Sigmoid colon (tissue), 7 donors: ENCODE results near the gene MBOAT7. TPM values are rescaled to one million over a fixed set of nuclear protein-coding genes. Genes with fewer than 3 reads are reported as not detected.
A peak's percentile ranks its signal among the peaks of the same experiment; 100 is the strongest.

Experiments
- DNase-seq: peaks from one replicate; pipeline ENCODE4 v3.0.0-alpha.2; 2019
- H3K27ac ChIP-seq, 4 donors: fragments of 200-600 bp; sonication (generic); one replicate each; pipeline ENCODE4 v1.5.1; 2016 to 2019; ENCODE audit warnings: mild to moderate bottlenecking in 1 of 4
- H3K27me3 ChIP-seq, 3 donors: fragments of 200-600 bp; sonication (generic); one replicate each; pipeline ENCODE4 v1.5.1; 2019; ENCODE audit warnings: mild to moderate bottlenecking in 1 of 3
- H3K36me3 ChIP-seq, 4 donors: fragments of 200-600 bp; sonication (generic); one replicate each; pipeline ENCODE4 v1.5.1; 2016 to 2019
- H3K4me1 ChIP-seq, 4 donors: fragments of 200-600 bp; sonication (generic); one replicate each; pipeline ENCODE4 v1.5.1; 2017 to 2019
- H3K4me3 ChIP-seq, 4 donors: fragments of 200-600 bp; sonication (generic); one replicate each; pipeline ENCODE4 v1.5.1; 2017 to 2019; ENCODE audit warnings: mild to moderate bottlenecking in 2 of 4, moderate library complexity in 1 of 4
- H3K9me3 ChIP-seq, 4 donors: fragments of 200-600 bp in 3 of 4; sonication (generic) in 3 of 4; one replicate each; pipeline versions ENCODE4 v1.5.1 to v1.6.1; 2013 to 2019
- EP300 ChIP-seq, 4 donors: sonication (generic); formaldehyde crosslinking; IDR thresholded peaks; one replicate each; pipeline ENCODE4 v1.6.1; 2017; ENCODE audit warnings: antibody characterized with exemption in 4 of 4
- POLR2A ChIP-seq, 2 donors: fragments of 450-650 bp; IDR thresholded peaks; one replicate each; pipeline ENCODE4 v1.6.1; 2016; ENCODE audit warnings: antibody characterized with exemption in 2 of 2, mild to moderate bottlenecking in 2 of 2, moderate library complexity in 2 of 2
- POLR2AphosphoS5 ChIP-seq, 4 donors: sonication (generic); formaldehyde crosslinking; IDR thresholded peaks; one replicate each; pipeline ENCODE4 v1.6.1; 2017; ENCODE audit warnings: antibody characterized with exemption in 4 of 4
- WGBS, 2 donors: extraction: QIAGEN DNeasy Blood & Tissue Kit; methylation state at CpG; one replicate each; pipeline ENCODE4 v1.1.7; 2013; 5-methylcytosine and 5-hydroxymethylcytosine counted together
- intact Hi-C: fragments of 100-400 bp; cut with DNase I; formaldehyde crosslinking; loops from one replicate; pipeline ENCODE4 v1.15.1; 2023
- polyA plus RNA-seq, 3 donors: library from polyadenylated mRNA; stranded (reverse); fragments of 200-250 nt; gene quantifications; one replicate each; pipeline ENCODE4 v1.2.3, GENCODE V29; 2013
- total RNA-seq, 4 donors: library from RNA; depleted of rRNA; stranded (reverse); fragments of >200 nt; gene quantifications; one replicate each; pipeline ENCODE4 v1.1.0, GENCODE V29; 2016
- TF ChIP-seq, protein P1 (sequence below), 4 experiments: fragments of 450-650 bp in 3 of 4; fragments of 200-600 bp in 1 of 4; IDR thresholded peaks; one replicate each; pipeline ENCODE4 v1.5.1; 2016 to 2019; ENCODE audit warnings: antibody characterized with exemption in 4 of 4, mild to moderate bottlenecking in 3 of 4, moderate library complexity in 2 of 4
- donor health status: healthy with polysubstance abuse.
- donor health status: Bipolar disorder and iron deficiency.
- donor health status: healthy.

The MBOAT7 gene
- total and polyA plus RNA-seq, 7 donors = 15.0 to 79.7 (median 29.3) TPM

DNA sequence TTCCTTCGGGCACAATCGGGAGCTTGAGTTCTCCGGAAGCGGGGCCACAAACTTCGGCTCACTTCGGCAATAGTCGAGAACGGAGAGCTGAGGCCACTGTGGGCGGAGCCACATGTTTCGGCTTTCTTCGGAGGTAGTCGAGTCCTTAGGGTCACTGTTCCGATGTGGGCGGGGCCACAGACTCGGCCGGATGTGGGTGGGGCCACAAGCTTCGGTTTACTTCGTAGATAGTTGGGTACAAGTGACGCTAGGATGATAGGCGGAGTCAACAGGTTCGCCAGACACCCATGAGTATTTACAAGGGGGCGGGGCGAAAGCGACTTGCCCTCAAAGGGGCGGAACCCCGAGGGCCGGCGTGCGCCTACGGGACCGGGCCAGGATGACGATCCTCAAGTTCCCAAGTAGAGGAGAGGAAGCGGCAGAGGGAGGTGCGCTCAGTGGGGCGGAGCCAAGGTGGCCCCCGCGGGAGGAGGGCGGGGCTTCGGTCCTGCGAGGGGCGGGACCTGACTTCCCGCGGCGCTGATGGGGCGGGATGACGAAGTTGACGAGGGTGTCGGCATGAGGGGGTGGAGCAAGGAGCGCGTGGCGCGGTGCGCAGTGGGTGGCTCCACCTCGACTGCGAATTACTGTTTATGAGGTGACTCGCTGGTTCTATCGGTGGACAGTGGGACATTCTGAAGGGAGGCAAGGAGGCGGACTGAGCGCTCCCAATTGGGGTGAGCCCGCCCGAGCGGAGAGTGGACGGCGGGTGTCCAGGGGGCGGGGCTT lies 539 bp upstream of the MBOAT7 start:
- Histone ChIP-seq H3K27ac (peak overlapping the region; percentile 94 to 99 (median 98)), H3K36me3 (peaks cover 0 to 29% (median 4%) of the 10 kb centered on the region in 4 donors), H3K9me3 (no peaks in the 10 kb centered on the region), H3K4me1 (peaks cover 0 to 28% (median 26%) of the 10 kb centered on the region in 4 donors), H3K4me3 (peak overlapping the region; percentile 62 to 95 (median 88)), H3K27me3 (no peaks in the 10 kb centered on the region)
- peak; percentile 100 for DNase-seq
- TF ChIP-seq POLR2A (IDR thresholded peaks at IDR 0.05) (peak; percentile 41 to 49), POLR2AphosphoS5 (IDR thresholded peaks at IDR 0.05) (peak; percentile 6 to 89 (median 80)), EP300 (IDR thresholded peaks at IDR 0.05) (peak in 1 of 4 donors; percentile 7)
- TF ChIP-seq, protein P1, sequence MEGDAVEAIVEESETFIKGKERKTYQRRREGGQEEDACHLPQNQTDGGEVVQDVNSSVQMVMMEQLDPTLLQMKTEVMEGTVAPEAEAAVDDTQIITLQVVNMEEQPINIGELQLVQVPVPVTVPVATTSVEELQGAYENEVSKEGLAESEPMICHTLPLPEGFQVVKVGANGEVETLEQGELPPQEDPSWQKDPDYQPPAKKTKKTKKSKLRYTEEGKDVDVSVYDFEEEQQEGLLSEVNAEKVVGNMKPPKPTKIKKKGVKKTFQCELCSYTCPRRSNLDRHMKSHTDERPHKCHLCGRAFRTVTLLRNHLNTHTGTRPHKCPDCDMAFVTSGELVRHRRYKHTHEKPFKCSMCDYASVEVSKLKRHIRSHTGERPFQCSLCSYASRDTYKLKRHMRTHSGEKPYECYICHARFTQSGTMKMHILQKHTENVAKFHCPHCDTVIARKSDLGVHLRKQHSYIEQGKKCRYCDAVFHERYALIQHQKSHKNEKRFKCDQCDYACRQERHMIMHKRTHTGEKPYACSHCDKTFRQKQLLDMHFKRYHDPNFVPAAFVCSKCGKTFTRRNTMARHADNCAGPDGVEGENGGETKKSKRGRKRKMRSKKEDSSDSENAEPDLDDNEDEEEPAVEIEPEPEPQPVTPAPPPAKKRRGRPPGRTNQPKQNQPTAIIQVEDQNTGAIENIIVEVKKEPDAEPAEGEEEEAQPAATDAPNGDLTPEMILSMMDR (IDR thresholded peaks at IDR 0.05) = no peak
- WGBS, 2 donors = 0% methylated on average over 65 of the region's 65 CpGs
- intact Hi-C loops = loop anchor here (2.0 to 10.0 kb wide), 3 partner anchors 21 to 925 kb away; partner anchors contain the start of gene PPP1R12C

DNA sequence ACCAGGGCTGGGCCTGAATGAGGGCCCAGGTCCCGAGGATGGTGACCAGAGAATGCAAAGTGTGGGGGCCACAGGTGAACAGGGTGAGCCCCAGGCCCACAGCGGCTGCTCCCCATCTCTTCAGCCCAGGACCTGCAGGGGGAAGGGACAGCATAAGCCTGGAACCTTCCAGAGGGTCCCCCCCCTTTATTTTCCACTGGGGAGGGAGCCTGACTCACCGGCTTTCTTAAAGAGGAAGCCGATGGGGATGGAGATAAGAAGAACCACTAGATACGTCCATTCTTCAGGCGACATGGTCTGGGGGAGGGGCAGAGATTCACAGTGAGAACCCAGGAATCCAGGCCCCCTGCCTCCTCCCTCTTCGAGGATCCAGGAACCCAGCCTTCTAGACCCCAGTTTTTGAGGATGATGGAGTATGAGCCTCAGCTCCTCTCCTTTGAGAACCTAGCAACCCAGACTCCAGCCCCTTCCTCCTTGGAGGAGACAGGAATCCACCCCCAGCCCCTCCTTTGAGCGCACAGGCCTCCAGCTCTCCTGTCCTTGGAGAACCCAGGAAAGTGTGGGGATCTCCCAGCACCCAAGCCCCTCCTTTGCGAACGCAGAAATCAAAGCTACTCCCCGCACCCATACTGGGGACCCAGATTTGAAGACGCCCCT lies 1.0 kb downstream of the MBOAT7 start:
- no peak for DNase-seq
- Histone ChIP-seq H3K9me3 (no peaks in the 10 kb centered on the region), H3K4me1 (peaks cover 0 to 28% (median 26%) of the 10 kb centered on the region in 4 donors), H3K4me3 (peak overlapping the region in 3 of 4 donors; percentile 85 to 95 (median 91)), H3K36me3 (peaks cover 0 to 21% (median 3%) of the 10 kb centered on the region in 4 donors), H3K27me3 (no peaks in the 10 kb centered on the region), H3K27ac (peak overlapping the region; percentile 94 to 99 (median 98))
- TF ChIP-seq POLR2A (IDR thresholded peaks at IDR 0.05) = no peak
- TF ChIP-seq EP300 (IDR thresholded peaks at IDR 0.05) = no peak
- TF ChIP-seq, protein P1 (IDR thresholded peaks at IDR 0.05) = no peak
- no peak for TF ChIP-seq POLR2AphosphoS5 (IDR thresholded peaks at IDR 0.05)
- intact Hi-C loops = loop anchor here (2.0 to 5.0 kb wide), 2 partner anchors 20 to 44 kb away; no protein-coding TSS in a partner anchor
- 15% methylated on average over 12 of the region's 12 CpGs for WGBS, 2 donors

DNA sequence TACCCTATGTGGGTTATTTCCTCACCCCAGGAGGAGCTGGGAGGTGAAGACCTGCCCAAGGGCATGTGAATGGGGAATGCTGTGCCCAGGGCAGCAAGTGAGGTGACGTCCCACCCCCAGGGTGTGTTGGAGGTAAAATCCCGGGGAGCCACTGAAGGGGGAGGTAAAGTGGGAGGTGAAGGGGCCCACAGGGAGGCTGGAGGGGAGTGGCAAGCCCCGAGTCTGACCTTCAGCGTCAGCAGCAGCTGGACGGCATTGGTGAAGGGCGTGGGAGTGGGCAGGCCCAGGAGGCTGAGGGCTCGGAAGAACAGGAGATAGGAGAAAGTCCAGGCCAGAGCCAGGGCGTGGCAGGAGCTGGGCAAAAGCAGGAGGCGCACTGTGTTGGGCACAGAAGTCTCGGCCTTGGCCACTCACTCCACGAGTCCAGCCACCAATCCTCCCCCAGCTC lies 2.4 kb downstream of the MBOAT7 start:
- no peak overlapping the region for H3K4me3 ChIP-seq
- no peak for DNase-seq
- H3K27ac ChIP-seq = no peak overlapping the region
- H3K36me3 ChIP-seq = peaks cover 0 to 24% (median 1%) of the 10 kb centered on the region in 4 donors
- H3K4me1 ChIP-seq = peaks cover 0 to 21% (median 20%) of the 10 kb centered on the region in 4 donors
- WGBS, 2 donors = 17 to 73% methylated on average over 11 of the region's 11 CpGs
- intact Hi-C loops = loop anchor here (5.0 kb wide), 1 partner anchor 45 kb away; no protein-coding TSS in a partner anchor
- H3K27me3 ChIP-seq = no peaks in the 10 kb centered on the region
- TF ChIP-seq, protein P1 (IDR thresholded peaks at IDR 0.05) = no peak
- TF ChIP-seq POLR2AphosphoS5 (IDR thresholded peaks at IDR 0.05) = no peak
- TF ChIP-seq EP300 (IDR thresholded peaks at IDR 0.05) = no peak
- peak in 1 of 2 donors; percentile 63 for TF ChIP-seq POLR2A (IDR thresholded peaks at IDR 0.05)
- no peaks in the 10 kb centered on the region for H3K9me3 ChIP-seq

DNA sequence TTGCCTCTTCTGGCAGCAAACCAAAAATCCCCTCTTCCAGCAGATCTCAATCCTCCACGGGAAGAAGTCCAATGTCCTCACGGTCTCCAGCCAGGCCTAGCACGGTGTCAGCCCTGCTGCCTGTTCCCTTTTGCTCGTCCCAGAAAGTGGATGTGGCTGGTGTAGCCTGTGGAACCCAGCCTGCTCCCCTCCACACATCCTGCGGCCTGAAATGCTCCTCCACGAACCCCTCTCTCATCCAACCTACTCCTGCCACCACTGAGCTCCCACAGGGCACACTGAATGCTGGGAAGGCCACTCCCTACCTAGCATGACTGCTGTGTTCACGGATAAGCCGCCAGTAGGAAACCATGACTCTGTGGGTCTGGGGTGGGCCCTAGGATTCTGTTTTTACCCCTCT lies 3.0 kb downstream of the MBOAT7 start:
- WGBS, 2 donors = 89 to 93% methylated on average over 8 of the region's 8 CpGs
- no peaks in the 10 kb centered on the region for H3K9me3 ChIP-seq
- no peaks in the 10 kb centered on the region for H3K27me3 ChIP-seq
- H3K36me3 ChIP-seq = peaks cover 0 to 24% (median 1%) of the 10 kb centered on the region in 4 donors
- H3K4me3 ChIP-seq = no peak overlapping the region
- H3K27ac ChIP-seq = no peak overlapping the region
- TF ChIP-seq POLR2AphosphoS5 (IDR thresholded peaks at IDR 0.05) = no peak
- TF ChIP-seq, protein P1 (IDR thresholded peaks at IDR 0.05) = no peak
- no peak for TF ChIP-seq EP300 (IDR thresholded peaks at IDR 0.05)
- peaks cover 0 to 15% (median 14%) of the 10 kb centered on the region in 4 donors for H3K4me1 ChIP-seq
- no peak for DNase-seq
- intact Hi-C loops = loop anchor here (5.0 kb wide), 1 partner anchor 46 kb away; no protein-coding TSS in a partner anchor
